Activated CD8-positive, alpha-beta T cell treated with anti-CD3 and anti-CD28 coated beads for 36 hours (primary cell): ENCODE data around the gene ELMOD3. TPM values are rescaled to one million over a fixed set of nuclear protein-coding genes. Genes with fewer than 3 reads are reported as not detected.
A peak's percentile ranks its signal among the peaks of the same experiment; 100 is the strongest.

Experiments used
- ATAC-seq: fragments of 200-7000 bp; cut with Tn5 transposase; one replicate; pipeline ENCODE4 v1.10.0; 2021; ENCODE audit warnings: mild to moderate bottlenecking, moderate library complexity
- CTCF ChIA-PET: fragments of 350-600 bp; sonication (Branson Sonifier 250); formaldehyde crosslinking; loops from one replicate; lab custom pipeline; 2021; ENCODE audit warnings: antibody characterized with exemption; lab: Charles Lee
- POLR2A ChIA-PET: fragments of 350-600 bp; sonication (Branson Sonifier 250); formaldehyde crosslinking; loops from one replicate; lab custom pipeline; 2021; ENCODE audit warnings: antibody characterized with exemption; lab: Charles Lee
- DNase-seq: peaks from one replicate; pipeline ENCODE4 v3.0.0-alpha.2; 2020
- H3K27ac Mint-ChIP-seq: one replicate; pipeline ENCODE4 v1.8.0; 2021; ENCODE audit warnings: mild to moderate bottlenecking, mixed read lengths
- H3K27me3 Mint-ChIP-seq: one replicate; pipeline ENCODE4 v1.8.0; 2021; ENCODE audit warnings: mixed read lengths
- H3K36me3 Mint-ChIP-seq: one replicate; pipeline ENCODE4 v1.8.0; 2021; ENCODE audit warnings: low read depth, mixed read lengths
- H3K4me1 Mint-ChIP-seq: one replicate; pipeline ENCODE4 v1.8.0; 2021; ENCODE audit warnings: low read depth, mixed read lengths
- H3K4me3 Mint-ChIP-seq: one replicate; pipeline ENCODE4 v1.8.0; 2021; ENCODE audit warnings: mild to moderate bottlenecking, moderate library complexity, mixed read lengths
- H3K9me3 Mint-ChIP-seq: one replicate; pipeline ENCODE4 v1.8.0; 2021; ENCODE audit warnings: mixed read lengths
- intact Hi-C: fragments of 100-400 bp; cut with micrococcal nuclease; formaldehyde crosslinking; loops from one replicate; pipeline ENCODE4 v1.10.0; 2022
- total RNA-seq, 2 experiments: library from RNA; stranded (reverse); gene quantifications; one replicate each; pipeline ENCODE4 v1.2.3, GENCODE V29; 2021
- TF ChIP-seq, protein P1 (sequence below): fragments of 200-600 bp; IDR thresholded peaks from one replicate; pipeline ENCODE4 v1.8.0; 2022; ENCODE audit warnings: antibody characterized with exemption, mild to moderate bottlenecking

ELMOD3 gene
- total RNA-seq, 2 experiments from 2014 or later = 11.8 to 13.0 TPM

DNA sequence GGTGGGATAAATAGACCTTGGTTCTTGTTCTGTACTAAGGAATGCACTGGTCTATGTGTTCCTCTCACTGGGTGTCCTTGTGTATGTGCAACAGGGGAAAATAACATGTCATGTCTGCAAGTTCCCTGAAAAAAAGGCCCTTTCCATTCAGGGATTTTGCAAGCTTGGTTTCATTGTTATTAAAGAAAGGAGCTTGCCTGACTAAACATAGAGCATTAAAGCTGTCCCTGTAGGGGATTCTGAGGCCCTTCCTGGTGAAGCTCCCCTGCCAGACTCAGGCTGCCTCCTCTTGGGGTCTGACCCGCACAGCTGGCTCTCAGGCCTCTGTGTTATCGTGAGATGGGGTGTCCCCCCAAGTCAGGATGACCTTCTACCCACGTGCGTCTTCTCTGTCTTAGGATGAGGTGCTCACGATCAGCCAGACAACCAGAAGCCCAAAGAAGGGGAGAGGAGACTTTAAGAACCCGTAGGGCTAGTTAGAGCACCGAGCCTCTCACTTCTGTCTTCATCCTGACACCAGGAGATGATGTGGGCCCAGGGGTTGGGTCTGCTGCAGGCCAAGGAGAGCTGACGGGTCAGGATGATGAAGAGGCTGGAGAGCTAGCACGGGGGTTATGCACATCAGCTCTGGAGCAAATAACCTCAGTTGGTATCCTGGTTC, 34.4 kb downstream of the ELMOD3 start:
- H3K36me3 Mint-ChIP-seq = no peaks in the 10 kb centered on the region
- H3K27me3 Mint-ChIP-seq = no peaks in the 10 kb centered on the region
- H3K9me3 Mint-ChIP-seq = no peaks in the 10 kb centered on the region
- no peak for ATAC-seq
- H3K4me3 Mint-ChIP-seq = no peak overlapping the region
- ChIA-PET CTCF (interaction anchor here (1.0 to 8.7 kb wide), 8 partner anchors 19 to 248 kb away, joined by 3 to 108 read pairs (median 4); partner anchors contain the start of gene SH2D6), POLR2A (interaction anchor here (1.1 to 1.9 kb wide), 5 partner anchors 34 to 158 kb away, joined by 3 to 6 read pairs (median 3); partner anchors contain the start of genes ELMOD3, MAT2A and RETSAT)
- H3K4me1 Mint-ChIP-seq = peaks cover 3% of the 10 kb centered on the region
- DNase-seq = no peak
- intact Hi-C loops = no loop called here
- H3K27ac Mint-ChIP-seq = no peak overlapping the region
- TF ChIP-seq, protein P1, sequence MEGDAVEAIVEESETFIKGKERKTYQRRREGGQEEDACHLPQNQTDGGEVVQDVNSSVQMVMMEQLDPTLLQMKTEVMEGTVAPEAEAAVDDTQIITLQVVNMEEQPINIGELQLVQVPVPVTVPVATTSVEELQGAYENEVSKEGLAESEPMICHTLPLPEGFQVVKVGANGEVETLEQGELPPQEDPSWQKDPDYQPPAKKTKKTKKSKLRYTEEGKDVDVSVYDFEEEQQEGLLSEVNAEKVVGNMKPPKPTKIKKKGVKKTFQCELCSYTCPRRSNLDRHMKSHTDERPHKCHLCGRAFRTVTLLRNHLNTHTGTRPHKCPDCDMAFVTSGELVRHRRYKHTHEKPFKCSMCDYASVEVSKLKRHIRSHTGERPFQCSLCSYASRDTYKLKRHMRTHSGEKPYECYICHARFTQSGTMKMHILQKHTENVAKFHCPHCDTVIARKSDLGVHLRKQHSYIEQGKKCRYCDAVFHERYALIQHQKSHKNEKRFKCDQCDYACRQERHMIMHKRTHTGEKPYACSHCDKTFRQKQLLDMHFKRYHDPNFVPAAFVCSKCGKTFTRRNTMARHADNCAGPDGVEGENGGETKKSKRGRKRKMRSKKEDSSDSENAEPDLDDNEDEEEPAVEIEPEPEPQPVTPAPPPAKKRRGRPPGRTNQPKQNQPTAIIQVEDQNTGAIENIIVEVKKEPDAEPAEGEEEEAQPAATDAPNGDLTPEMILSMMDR = no peak

DNA sequence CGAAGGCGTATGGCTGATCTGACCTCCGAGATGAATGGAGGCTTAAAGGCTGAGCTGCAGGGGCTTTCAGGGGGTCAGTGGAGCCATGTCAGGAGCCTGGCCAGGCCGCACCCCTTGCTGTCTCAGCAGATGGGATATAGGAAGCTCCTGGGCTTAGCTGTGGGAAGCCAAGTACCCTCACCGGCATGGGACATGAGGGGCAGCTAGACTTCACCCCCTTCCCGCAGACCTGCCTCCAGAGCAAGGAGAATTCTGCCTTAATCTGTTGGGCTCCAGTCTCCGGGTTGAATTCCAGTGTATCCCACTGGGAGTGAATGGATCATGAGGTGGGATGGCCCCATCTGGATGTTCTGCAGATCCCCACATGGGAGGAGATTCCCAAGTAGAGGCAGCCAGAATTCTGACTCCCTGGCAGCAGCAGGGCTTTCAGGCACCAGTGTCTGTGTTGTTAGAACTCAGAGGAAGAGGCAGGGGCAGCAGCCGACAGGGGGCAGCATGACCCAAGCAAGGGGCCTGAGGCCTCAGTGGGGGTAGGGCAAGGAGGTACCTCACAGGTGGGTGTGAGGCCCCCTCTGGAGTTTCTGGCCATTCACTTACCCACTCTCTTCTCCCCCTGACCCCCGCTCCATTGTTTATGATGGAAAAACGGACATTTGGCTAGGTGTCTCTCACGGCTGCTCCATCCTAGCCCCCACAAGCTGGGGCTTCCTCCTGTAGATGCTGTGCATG, 36.5 kb downstream of the ELMOD3 start:
- H3K4me1 Mint-ChIP-seq = peaks cover 3% of the 10 kb centered on the region
- ChIA-PET POLR2A (interaction anchor here (0.9 to 1.9 kb wide), 4 partner anchors 147 to 161 kb away, joined by 3 to 6 read pairs (median 4); partner anchors contain the start of gene MAT2A), CTCF (interaction anchor here (0.6 to 8.7 kb wide), 23 partner anchors 8 to 169 kb away, joined by 3 to 108 read pairs (median 3); partner anchors contain the start of genes ELMOD3, GGCX, RETSAT and SH2D6)
- DNase-seq (peak; percentile 85), ATAC-seq (peak; percentile 88)
- TF ChIP-seq, protein P1 = peak; percentile 67
- no peaks in the 10 kb centered on the region for H3K36me3 Mint-ChIP-seq
- H3K4me3 Mint-ChIP-seq = no peak overlapping the region
- H3K27me3 Mint-ChIP-seq = no peaks in the 10 kb centered on the region
- no peaks in the 10 kb centered on the region for H3K9me3 Mint-ChIP-seq
- intact Hi-C loops = loop anchor here (1.0 kb wide), 1 partner anchor 161 kb away; no protein-coding TSS in a partner anchor
- H3K27ac Mint-ChIP-seq = no peak overlapping the region

DNA sequence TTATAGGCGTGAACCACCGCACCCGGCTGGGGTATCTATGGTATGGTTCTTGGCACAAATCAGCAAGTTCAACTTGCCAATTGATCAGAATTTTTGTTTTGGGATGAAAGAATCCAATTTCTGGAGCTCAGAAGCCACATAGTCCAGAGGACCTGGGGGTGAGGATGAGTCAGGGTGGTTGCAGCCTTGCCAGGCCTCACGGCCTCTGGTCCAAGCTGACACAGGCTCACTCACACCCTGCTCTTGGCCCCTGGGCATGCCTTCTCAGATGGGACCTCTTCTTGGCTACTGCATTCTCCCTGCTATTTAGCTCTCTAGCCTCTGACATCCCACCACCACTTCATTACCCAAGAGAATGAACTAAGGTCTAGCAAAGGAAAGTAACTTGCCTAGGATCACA, 39.3 kb downstream of the ELMOD3 start:
- H3K36me3 Mint-ChIP-seq = no peaks in the 10 kb centered on the region
- H3K4me3 Mint-ChIP-seq = no peak overlapping the region
- H3K27ac Mint-ChIP-seq = no peak overlapping the region
- DNase-seq (no peak), ATAC-seq (no peak)
- intact Hi-C loops = no loop called here
- TF ChIP-seq, protein P1 = no peak
- no peaks in the 10 kb centered on the region for H3K27me3 Mint-ChIP-seq
- H3K4me1 Mint-ChIP-seq = peaks cover 6% of the 10 kb centered on the region
- no peaks in the 10 kb centered on the region for H3K9me3 Mint-ChIP-seq
- POLR2A ChIA-PET = interaction anchor here (0.5 to 2.0 kb wide), 4 partner anchors 10 to 590 kb away, joined by 3 to 9 read pairs (median 3); no protein-coding TSS in a partner anchor
- CTCF ChIA-PET = interaction anchor here (0.9 to 8.7 kb wide), 3 partner anchors 62 to 166 kb away, joined by 3 to 108 read pairs (median 4); no protein-coding TSS in a partner anchor

DNA sequence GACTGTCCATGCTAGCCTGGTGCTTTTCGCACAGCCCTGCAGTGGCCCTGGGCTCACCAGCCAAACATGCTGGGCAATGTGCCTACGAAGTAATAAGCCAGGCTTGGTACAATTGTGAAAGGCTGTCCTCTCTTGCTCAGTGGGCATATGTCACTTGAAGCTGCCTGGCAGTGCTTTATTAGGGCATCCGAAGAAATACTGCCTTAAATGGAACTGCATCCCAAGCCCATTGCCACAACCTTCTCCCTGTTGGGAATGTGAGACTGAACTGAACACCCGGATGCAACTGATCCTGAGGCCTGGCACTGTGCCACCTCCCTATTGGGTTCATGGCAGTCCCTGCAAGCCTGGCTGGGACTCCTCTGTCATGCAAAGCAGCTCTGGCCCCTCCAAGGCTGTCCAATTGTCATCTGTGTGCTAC, 39.7 kb downstream of the ELMOD3 start:
- intact Hi-C loops = no loop called here
- H3K4me3 Mint-ChIP-seq = no peak overlapping the region
- peaks cover 6% of the 10 kb centered on the region for H3K4me1 Mint-ChIP-seq
- no peaks in the 10 kb centered on the region for H3K36me3 Mint-ChIP-seq
- H3K27ac Mint-ChIP-seq = no peak overlapping the region
- H3K27me3 Mint-ChIP-seq = no peaks in the 10 kb centered on the region
- no peak for ATAC-seq
- no peaks in the 10 kb centered on the region for H3K9me3 Mint-ChIP-seq
- no peak for DNase-seq
- TF ChIP-seq, protein P1 = no peak
- ChIA-PET CTCF (interaction anchor here (0.9 to 8.7 kb wide), 2 partner anchors 62 to 157 kb away, joined by 3 to 108 read pairs; no protein-coding TSS in a partner anchor), POLR2A (interaction anchor here (0.6 to 2.0 kb wide), 5 partner anchors 10 to 152 kb away, joined by 3 to 9 read pairs (median 3); no protein-coding TSS in a partner anchor)
